GM12878 (cell line): Measurements from ENCODE around the gene ZNF333.

ENCODE experiments used
- CBFB ChIP-seq: IDR thresholded peaks from 2 replicates; pipeline ENCODE4 v1.6.1; 2016; ENCODE audit warnings: antibody characterized with exemption, low read depth
- DPF2 ChIP-seq: fragments of 450-650 bp; IDR thresholded peaks from 2 replicates; pipeline ENCODE4 v1.6.1; 2017; ENCODE audit warnings: mild to moderate bottlenecking
- TF ChIP-seq, protein P1 (sequence below): IDR thresholded peaks from 2 replicates; pipeline ENCODE4 v1.6.1; 2012; ENCODE audit warnings: low read depth, low read length, improper control_type of control experiment

DNA sequence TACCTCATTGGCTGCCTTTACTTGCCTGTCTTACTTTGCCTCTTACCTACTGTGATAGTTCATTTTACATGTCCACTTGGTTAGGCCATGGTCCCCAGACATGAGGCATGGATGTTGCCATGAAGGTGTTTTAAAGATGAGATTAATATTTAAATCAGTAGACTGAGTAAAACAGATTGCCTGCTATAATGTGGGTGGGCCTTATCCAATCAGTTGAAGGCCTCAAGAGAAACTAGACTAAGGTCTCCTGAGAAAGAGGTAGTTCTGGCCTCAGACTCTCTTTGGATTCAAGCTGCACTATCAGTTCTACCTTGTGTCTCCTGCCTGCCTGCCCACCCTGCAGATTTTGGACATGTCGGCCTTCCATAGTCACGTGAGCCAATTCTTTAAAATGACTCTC is 41.3 kb upstream of the ZNF333 start:
- TF ChIP-seq CBFB, result no peak
- TF ChIP-seq, protein P1, sequence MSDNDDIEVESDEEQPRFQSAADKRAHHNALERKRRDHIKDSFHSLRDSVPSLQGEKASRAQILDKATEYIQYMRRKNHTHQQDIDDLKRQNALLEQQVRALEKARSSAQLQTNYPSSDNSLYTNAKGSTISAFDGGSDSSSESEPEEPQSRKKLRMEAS, result no peak
- TF ChIP-seq DPF2, result no peak
